ENCODE measurements around the gene RBM15.

The RBM15 gene

DNA sequence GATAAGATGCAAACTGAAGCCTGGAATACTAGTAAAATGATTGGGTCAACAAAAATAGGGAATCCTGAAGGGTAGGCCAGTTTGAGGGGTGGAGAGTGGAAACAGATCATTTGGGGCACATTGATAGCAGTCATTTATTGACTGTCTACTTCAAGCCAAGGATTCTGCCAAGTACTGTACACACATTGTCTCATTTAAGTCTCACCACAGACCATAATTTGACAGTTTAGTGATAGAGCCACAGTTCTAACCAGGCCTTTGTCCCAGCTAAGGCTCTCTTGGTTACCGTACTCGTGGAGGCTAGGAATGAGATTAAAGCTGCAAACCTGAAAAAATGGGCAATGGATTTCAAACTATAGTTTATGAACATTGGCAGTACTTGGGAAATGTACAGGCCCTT lies 11.2 kb downstream of the RBM15 start:
- no peak for DNase-seq (ENCODE audit: low read depth)

DNA sequence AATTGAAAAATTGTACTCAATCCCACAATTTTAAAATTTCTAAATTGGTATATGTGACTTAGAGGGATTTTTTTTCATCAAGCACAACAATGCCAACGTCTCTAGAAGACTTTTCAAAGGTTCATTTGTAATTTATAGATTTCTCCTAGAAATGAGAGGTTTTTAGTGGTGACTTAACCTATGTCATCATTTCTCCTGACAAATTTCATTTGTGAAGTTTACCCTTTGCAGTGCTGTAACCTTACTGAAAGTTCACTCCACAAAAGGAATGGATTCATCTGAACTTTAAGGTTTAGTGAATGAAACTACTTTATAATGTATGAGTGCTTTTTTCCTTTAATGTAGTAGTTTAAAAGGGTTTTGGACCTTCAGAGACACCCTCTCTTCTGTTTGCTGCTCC lies 16.1 kb downstream of the RBM15 start:
- DNase-seq (ENCODE audit: low read depth) = no peak

DNA sequence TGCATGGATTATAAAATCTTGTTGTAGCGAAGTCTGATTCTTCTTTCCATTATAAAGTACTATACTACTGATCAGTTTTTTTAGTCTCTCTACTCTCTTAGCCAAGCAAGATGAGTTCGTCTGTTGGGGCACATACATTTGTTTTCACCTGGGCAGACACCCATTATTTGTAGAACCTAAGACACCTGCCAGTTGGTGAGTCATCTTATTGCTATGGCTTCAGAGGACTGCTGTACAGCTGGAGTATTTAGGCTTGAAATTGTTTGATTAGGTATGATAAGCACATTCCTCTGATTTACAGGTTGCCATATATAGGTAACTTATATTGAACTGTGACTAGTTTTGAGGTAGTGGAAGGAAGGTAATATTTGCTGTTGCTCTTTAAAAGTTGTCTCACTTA lies 17.2 kb downstream of the RBM15 start:
- no peak for DNase-seq (ENCODE audit: low read depth)

DNA sequence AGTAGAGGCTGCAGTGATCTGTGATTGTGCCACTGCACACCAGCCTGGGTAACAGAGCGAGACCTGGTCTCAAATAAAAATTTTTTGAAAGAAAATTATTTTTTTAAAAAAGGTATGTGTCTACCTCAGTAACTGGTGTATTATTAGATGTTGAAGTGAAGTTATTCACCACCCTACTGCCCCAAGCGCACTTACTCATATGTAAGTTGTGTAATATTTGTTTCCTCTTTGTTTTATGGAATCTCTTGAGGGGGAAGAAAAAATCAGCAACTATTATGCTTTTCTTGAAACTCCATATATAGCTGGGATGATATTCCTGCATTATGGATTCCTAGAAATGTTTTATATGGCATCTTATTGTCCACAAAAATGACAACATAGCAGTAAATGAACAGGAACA lies 21.3 kb downstream of the RBM15 start:
- no peak for DNase-seq (ENCODE audit: low read depth)

DNA sequence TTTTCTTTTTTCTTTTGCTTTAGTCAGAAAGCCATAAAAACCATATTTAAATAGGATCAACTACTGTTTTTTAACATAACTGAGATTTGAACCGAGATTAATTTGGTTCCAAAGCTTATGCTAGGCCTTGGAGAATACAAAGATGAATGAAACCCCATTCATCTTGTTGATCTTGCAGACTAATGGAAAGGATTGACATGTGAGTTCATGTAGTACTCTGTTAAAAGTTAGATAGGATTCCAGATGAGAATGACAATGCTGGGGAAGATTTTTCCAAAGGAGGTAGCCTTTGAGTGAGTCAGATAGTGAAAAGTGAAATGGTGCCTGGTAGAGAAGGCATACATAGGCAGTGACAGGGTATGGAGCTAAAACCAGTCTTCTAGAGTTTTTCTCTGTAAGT lies 22.7 kb downstream of the RBM15 start:
- DNase-seq (ENCODE audit: low read depth) = no peak

DNA sequence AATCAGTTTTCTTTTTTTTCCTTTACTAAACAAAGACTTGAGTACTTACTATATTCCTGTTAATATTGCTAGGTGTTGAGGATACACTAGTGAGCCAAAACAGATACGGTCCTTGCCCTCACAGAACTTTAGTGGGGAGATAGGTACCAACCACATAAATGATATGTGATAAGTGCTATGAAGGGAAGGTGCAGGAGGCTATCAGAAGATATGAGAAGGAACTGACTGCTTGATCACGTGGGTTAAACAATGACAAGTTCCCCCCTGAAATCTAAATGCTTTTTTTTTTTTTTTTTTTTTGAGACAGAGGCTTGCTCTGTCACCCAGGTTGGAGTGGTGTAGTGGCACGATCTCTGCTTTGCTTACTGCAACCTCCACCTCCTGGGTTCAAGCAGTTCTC lies 25.0 kb downstream of the RBM15 start:
- DNase-seq (ENCODE audit: low read depth) = no peak

DNA sequence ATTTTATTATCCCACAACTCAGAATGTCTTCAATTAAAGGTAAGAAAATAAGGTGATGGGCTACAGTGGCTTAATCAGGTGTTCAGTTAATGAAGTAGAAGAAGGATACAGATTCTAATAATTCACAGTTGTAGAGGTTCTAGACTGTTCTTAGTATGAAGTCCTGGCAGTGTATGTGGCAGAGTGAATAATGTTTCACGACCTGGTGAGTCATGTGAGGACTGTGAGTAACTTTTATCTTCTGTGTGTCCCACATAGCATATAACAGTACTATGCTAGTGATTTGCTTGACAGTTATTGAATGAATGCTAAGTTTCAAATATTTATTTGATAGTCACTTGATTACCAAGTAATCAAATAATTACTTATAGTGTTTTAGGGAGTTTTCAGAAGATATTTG lies 31.6 kb downstream of the RBM15 start:
- no peak for DNase-seq (ENCODE audit: low read depth)

DNA sequence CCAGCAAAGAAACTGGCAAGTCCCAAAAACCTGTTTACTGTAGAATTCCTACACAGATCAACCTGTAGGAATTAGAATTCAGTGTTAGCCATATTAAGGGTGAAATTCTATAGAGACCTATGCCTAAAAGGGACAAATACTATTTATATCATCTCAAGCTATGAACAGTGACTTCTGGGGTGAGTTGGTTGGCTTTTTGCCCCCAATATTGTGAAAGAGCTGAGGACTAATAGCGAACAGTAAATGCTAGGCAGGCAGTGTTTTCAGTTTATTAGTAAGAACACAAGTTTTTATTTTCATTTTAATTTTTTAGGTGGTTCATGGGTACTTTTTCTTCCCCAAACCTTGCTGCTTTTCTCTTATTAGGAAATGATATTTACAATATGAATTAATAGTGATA lies 36.3 kb downstream of the RBM15 start:
- DNase-seq (ENCODE audit: low read depth) = no peak

DNA sequence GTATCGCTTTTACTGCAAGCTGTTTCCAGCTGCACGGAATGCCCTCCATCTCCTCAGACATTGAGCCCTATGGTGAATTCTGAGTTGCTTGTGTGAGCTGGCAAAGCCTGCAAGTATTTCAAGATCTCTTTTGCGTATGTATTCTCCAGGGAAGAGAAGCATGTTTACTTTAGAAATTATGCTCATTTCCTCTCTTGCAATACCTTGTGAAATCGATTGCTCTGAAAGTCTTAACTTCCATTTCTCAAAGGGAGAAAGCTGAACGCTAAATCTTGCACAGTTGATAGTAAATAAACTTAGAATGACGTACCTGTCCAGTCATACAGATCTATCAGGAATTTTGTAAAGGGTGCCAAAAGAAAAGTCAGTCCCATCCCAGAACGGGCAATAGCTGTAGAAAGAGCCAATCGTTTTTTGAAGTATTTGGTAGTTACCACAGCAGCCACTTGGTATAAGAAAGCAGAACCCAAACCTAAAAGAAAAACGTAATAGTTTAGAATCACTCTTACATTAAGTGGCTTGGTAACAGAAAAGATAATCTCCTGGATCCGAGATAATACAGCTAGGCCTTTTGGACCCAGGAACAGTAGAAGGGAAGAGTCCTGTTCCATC lies 41.6 kb downstream of the RBM15 start:
- no peak for DNase-seq (ENCODE audit: low read depth)

DNA sequence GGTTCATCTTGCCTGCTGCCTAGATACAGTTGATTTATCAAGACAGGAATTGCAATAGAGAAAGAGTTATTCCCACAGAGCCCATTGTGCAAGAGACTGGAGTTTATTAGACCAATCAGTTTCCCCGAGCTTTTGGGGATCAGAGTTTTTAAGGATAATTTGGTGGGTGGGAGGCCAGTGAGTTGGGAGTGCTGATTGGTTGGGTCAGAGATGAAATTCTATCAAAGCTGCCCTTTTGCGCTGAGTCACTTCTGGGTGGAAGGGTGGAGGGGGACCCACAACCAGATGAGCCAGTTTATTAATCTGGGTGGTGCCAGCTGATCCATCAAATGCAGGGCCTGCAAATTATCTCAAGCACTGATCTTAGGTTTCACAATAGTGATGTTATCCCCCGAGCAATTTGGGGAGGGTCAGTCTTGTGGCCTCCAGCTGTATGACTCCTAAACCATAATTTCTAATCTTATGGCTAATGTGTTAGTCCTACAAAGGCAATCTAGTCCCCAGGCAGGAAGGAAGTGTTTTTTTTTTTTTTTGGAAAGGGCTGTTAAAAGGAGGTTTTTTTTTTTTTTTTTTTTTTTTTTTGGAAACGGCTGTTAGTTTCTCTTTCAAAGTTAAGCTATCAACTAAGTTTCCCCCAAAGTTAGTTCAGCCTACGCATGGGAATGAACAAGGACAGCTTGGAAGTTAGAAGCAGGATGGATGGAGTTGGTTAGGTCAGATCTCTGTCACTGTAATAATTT lies 44.2 kb downstream of the RBM15 start:
- DNase-seq (ENCODE audit: low read depth) = no peak

DNA sequence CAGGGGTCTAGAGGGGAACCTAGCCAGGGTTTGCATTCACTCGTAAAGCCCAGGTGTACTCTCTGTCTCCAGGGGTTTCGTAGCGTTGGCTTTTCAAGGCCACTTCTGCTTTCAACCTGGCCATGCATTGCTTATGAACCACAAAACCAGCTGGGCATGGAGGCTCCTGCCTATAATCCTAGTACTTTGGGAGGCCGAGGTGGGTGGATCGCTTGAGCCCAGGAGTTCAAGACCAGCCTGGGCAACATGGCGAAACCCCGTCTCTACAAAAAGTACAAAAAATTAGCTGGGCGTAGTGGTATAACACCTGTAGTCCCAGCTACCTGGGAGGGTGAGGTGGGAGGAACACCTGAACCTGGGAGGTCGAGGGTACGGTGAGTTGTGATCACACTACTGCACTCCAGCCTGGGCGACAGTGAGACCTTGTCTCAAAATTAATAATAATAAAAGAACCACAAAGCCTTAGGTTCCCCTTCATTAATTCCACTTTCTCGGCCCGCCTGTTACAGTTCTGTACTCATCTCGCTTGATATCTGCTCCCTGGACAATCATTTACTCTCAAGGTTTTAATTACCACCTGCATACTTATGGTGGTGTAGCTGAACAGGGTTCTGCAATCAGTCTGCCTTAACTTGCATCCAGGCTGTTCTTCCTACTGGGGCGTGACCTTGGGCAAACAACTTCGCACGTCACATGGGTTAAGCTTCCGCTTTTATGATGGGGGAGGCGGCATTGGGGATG lies 45.6 kb downstream of the RBM15 start:
- no peak for DNase-seq (ENCODE audit: low read depth)

DNA sequence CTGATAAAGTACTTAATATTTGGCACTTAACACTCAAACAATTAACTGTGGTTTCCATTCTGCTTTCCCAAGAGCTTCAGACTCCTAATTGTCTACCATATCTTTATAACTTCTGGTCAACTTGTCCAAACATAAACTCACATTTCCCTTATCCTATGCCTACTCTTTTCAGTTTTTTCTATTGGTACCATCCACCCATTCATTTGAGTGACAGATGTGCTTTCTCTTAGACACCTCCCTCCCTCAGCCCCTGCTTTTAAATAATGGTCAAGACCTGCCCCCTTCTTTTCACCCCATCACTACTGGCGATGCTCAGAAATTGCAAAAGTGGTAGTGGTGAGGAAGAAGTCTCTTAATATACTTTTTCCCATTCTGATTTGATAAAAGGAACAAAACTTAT lies 46.2 kb downstream of the RBM15 start:
- no peak for DNase-seq (ENCODE audit: low read depth)

DNA sequence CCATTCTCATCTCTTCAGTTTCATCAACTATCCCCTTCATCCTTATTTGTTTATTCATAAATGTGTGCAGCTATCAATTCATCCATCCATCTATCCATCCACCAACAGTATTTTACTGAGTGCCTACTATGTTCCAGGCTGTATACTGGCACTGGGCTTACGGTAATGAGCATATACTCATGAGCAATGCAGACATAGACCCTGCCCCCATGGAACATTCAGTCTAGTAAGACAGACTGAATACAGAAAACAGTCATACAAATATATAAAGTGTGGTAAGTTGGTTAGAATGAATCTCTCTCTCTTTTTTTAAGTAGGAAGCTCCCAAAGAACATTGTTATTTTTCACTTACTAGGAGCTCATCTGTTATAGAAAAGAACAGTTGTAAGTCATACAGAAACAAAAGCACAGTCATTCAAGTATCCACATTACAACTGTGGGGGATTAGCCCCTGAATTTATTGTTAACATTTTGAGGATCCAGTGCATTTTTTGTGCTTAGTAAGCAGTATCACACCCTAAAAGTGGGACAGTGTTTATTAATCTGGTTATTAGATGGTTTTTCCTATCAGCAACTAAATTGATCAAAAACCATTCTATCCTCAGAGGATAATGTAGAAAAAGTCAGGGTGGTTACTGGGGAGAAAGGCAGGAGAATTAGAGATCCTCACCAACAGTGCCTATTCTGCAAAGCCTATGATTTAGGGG lies 48.0 kb downstream of the RBM15 start:
- no peak for DNase-seq (ENCODE audit: low read depth)

DNA sequence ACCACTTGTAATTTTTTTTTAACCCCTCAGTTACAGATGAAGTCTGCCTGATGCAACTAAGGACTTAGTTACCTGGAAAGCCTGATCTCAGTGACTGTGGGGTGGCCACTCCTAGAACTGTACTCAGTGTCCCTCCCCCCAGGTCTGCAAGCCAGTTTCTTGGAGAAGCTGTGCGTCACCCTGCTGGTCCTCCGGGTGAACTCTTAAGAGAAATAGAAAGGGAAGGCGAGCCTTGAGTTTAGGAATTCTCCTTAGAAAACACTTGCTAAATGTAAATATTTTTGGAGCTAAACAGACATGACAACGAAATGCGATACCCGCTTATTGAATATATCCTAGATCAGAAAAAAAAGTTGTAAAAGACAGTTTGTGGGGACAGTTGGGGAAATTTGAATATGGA lies 50.9 kb downstream of the RBM15 start:
- DNase-seq (ENCODE audit: low read depth) = no peak

DNA sequence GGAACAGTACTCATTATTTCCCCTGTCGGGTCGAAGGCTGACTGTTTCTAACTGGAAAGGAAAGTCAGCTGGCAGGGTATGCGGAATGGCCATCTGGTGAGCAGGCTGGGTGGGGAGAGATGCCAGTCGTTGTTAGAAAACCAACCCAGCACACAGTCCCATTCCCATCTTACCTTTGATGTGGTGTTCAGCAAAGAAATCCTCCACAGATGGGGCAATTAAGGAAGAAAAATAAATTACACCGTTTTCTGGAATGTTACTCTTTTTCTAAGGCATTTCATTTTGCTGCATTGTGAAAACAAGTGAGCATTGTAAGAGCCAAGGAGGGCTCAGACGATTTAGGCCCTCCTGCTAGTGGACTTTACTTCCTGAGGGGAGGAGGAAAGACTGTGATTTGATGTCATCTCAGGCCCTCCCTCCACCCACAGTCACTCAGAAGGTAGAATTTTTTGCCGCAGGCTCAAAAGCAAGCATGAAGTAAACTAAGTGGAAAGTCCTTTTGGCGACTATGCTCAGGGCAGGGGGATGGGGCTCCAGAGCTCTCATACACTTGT lies 51.6 kb downstream of the RBM15 start, which contains the start of gene SLC16A4:
TSS of gene SLC16A4 (minus strand) at position 335 of the 554 bp plus-strand sequence. CDS start 1,703 bp downstream, outside the sequence.
- DNase-seq (ENCODE audit: low read depth) = no peak

DNA sequence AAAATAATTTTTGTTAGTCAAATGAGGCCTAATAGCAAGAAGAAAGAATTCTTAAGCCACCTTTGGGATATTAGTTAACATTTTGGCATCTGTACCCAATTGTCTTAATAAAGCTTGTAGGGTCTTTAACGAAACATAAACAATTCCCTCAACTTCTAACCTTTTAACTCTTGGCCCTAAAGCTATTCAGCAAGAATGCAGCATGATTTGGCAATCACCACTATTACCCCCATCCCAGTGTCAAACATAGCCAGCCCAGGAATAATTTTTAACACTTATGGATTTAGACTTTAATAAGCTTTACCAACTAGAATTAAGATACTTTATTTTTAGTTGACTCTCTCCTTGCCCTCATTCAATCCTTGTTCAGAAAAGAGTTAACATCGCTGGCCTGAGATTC lies 54.1 kb downstream of the RBM15 start:
- DNase-seq (ENCODE audit: low read depth) = no peak

DNA sequence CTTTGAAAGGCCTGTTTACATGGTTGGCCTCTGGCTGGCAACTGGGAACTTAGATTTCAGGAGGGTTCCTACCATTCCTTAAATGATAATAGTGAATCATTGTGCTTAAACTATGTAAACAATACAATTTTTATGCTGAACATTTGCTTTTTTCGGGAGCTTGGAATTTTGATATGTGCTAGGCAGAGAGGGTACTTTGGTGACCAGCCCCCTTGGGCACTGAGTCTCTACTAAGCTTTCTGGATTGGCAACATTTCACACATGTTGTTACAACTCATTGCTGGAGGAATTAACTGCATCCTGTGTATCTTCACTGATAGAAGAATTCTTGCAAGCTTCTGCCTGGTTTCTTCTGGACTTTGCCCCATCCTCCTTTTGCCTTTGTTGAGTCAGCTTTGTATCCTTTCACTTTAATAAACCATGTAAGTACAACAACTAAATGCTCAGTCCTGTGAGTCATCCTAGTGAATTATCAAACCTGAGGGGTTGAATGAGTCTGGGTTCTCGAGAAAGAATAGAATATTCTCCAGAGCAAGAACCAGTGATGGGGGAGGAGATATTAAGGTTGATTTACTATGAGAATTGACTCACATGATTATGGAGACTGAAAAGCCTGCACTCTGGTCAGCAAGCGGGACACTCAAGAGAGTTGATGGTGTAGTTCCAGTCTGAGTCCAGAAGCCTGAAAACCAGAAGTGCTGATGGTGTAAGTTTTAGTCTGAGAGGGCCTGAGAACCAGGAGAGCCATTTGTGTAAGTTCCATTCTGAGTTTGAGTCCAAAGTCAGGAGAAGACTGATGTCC lies 54.7 kb downstream of the RBM15 start:
- no peak for DNase-seq (ENCODE audit: low read depth)

DNA sequence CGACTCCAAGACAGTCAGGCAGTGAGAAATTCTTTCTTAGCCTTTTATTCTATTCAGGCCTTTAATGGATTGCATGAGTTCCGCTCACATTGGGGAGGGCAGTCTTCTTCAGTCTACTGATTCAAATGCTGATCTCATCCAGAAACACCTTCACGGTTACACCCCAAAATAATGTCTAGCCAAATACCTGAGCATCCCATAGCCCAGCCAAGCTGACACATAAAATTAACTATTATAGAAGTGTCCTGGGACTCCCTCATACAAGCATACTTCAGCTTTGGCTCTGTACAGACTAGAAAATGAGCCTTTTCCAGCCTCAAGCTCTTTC lies 55.3 kb downstream of the RBM15 start:
- no peak for DNase-seq (ENCODE audit: low read depth)

Measured in stimulated activated CD8-positive, alpha-beta memory T cell treated with anti-CD3 and anti-CD28 coated beads, Interleukin-12 subunit alpha, Interleukin-12 subunit beta, amount 100 ng/mL, for 1 hour (primary cell).